GM18909 (cell line): ENCODE results near the gene TTLL10.

ENCODE experiments used
- ATAC-seq: cut with Tn5 transposase; IDR thresholded peaks from one replicate; pipeline ENCODE4 v1.9.1; 2021; ENCODE audit warnings: mild to moderate bottlenecking; ENCODE audit not compliant: unreplicated experiment, poor library complexity

The TTLL10 gene

GRCh38 chr1:1173793-1174415, at the start of gene TTLL10:
TTLL10 (plus strand) TSS chr1:1173880; CDS start chr1:1179216, 5,336 bp downstream.
- ATAC-seq: no peak

- ATAC-seq: no peak
These were observed 49.2 kb upstream of the TTLL10 start for GRCh38 chr1:1124508-1124785.

- ATAC-seq: no peak
These were observed 48.7 kb upstream of the TTLL10 start for GRCh38 chr1:1124786-1125642.

- ATAC-seq: no peak
These were observed 47.7 kb upstream of the TTLL10 start for GRCh38 chr1:1125945-1126344.

- ATAC-seq: no peak
These were observed 45.9 kb upstream of the TTLL10 start for GRCh38 chr1:1127551-1128451.

- ATAC-seq: no peak
These were observed 45.1 kb upstream of the TTLL10 start for GRCh38 chr1:1128454-1129139.

GRCh38 chr1:1129381-1129821, 44.3 kb upstream of the TTLL10 start:
- no peak for ATAC-seq

GRCh38 chr1:1130206-1131120, 43.2 kb upstream of the TTLL10 start:
- ATAC-seq: no peak

- no peak for ATAC-seq
These were observed 41.4 kb upstream of the TTLL10 start for GRCh38 chr1:1132042-1132950.

GRCh38 chr1:1132956-1133750, 40.5 kb upstream of the TTLL10 start:
- no peak for ATAC-seq

GRCh38 chr1:1134300-1134970, 39.2 kb upstream of the TTLL10 start:
- ATAC-seq: no peak

- no peak for ATAC-seq
These were observed 38.1 kb upstream of the TTLL10 start for GRCh38 chr1:1135339-1136136.

- ATAC-seq: no peak
These were observed 37.0 kb upstream of the TTLL10 start for GRCh38 chr1:1136547-1137230.

- ATAC-seq: no peak
These were observed 36.2 kb upstream of the TTLL10 start for GRCh38 chr1:1137256-1138045.

- ATAC-seq: no peak
These were observed 33.0 kb upstream of the TTLL10 start for GRCh38 chr1:1140673-1141072.
